B cell (primary cell): ENCODE measurements around the gene FRMD8.

Experiments
- EZH2 ChIP-seq: IDR thresholded peaks from 2 replicates; pipeline ENCODE4 v1.6.1; 2012; ENCODE audit warnings: borderline replicate concordance, low read depth, mild to moderate bottlenecking, moderate library complexity, low read length; ENCODE audit not compliant: insufficient read depth, poor library complexity, severe bottlenecking
- TF ChIP-seq, protein P1 (sequence below): fragments of 200-600 bp; IDR thresholded peaks from one replicate; pipeline ENCODE4 v1.8.0; 2022; ENCODE audit warnings: antibody characterized with exemption, mild to moderate bottlenecking

- TF ChIP-seq, protein P1, sequence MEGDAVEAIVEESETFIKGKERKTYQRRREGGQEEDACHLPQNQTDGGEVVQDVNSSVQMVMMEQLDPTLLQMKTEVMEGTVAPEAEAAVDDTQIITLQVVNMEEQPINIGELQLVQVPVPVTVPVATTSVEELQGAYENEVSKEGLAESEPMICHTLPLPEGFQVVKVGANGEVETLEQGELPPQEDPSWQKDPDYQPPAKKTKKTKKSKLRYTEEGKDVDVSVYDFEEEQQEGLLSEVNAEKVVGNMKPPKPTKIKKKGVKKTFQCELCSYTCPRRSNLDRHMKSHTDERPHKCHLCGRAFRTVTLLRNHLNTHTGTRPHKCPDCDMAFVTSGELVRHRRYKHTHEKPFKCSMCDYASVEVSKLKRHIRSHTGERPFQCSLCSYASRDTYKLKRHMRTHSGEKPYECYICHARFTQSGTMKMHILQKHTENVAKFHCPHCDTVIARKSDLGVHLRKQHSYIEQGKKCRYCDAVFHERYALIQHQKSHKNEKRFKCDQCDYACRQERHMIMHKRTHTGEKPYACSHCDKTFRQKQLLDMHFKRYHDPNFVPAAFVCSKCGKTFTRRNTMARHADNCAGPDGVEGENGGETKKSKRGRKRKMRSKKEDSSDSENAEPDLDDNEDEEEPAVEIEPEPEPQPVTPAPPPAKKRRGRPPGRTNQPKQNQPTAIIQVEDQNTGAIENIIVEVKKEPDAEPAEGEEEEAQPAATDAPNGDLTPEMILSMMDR: peak; percentile 22
- no peak for TF ChIP-seq EZH2
Measured at GRCh38 chr11:65377777-65378176, 8.7 kb upstream of the FRMD8 start.
